HK-2 (cell line): ENCODE measurements around the gene MSH2.
"Not testable (repeated sequence)": the region's sequence is repeated elsewhere in the genome, so short reads cannot be mapped to it uniquely, and the experiment has no call there.

Experiments
- DNase-seq: peaks from one replicate; pipeline ENCODE4 v3.0.0-alpha.2; 2018; ENCODE audit not compliant: unreplicated experiment

The MSH2 gene

DNA sequence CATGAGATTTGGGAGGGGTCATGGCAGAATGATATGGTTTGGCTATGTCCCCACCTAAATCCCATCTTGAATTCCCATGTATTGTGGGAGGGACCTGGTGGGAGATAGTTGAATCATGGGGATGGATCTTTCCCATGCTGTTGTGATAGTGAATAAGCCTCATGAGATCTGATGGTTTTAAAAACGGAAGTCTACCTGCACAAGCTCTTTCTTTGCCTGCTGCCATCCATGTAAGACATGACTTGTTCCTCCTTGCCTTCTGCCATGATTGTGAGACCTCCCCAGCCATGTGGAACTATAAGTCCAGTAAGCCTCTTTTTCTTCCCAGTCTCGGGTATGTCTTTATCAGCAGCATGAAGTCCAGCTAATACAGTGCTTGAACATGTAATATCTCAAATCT is 5.0 kb downstream of the MSH2 start:
- not testable (repeated sequence) for DNase-seq

DNA sequence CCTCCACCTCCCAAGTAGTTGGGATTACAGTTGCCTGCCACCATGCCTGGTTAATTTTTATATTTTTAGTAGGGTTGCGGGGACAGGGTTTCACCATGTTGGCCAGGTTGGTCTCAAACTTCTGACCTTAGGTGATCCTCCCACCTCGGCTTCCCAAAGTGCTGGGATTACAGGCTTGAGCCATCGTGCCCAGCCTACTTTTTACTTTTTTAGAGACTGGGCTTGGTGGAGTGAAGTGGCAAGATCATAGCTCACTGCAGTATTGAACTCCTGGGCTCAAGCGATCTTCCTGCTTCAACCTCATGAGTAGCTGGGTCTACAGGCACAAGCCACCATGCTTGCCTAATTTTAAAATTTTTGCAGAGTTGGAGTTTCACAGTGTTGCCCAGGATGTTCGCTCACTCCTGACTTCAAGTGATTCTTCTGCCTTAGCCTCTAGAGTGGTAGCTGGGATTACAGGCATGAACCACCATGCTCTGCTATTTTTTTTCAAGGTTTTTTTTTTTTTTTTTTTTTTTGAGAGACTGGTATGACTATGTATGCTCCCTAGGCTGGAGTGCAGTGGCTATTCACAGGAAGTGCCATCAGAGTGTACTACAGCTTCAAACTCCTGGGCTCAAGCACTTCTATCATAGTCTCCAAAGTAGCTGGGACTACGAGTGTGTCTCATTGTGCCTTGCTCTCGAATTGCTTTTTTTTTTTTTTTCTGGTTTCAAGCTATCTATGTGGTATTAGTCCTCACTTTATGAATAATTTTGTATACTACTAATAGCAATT is 11.9 kb downstream of the MSH2 start:
- DNase-seq = no peak

DNA sequence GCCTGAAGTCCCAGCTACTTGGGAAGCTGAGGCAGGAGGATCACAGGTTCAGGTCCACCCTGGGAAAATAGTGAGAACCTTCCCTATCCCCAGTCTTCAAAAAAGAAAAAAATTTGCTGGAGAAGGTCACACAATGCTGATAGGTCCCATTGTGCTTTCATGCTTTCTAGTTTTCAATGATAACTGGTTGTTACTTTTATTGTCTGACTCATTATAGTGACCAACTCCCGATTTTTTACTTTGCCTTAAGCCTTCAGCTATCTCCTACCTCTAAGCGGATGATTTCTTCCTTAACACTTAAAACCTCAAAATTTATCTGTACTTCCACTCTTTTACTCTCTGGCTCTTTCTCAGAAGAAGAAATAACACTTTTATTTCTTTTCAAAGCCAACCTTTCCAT is 17.3 kb downstream of the MSH2 start:
- DNase-seq = no peak

DNA sequence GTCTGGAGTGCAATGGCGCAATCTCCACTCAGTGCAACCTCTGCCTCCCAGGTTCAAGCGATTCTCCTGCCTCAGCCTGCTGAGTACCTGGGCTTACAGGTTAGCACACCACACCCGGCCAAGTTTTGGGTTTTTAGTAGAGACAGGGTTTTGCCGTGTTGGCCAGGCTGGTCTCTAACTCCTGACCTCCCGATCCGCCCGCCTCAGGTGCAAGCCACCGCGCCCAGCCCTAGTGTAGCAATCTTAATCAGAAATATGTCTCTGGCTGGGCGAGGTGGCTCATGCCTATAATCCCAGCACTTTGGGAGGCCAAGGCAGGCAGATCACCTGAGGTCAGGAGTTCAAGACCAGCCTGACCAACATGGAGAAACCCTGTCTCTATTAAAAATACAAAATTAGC is 17.7 kb downstream of the MSH2 start:
- not testable (repeated sequence) for DNase-seq

DNA sequence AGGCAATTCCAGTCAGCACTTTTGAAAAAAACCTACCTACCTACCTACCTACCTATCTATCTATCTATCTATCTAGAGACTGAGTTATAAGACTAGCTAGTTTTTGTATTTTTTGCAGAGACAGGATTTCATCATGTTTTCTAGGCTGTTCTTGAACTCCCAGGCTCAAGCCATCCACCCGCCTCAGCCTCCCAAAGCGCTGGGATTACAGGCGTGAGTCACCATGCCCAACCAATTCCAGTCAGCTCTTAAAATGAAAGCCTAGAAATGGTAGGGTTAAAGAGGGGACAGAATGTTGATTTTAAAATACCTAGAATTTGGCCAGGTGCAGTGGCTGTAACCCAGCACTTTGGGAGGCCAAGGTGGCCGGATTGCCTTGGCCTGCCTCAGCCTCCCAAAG is 19.1 kb downstream of the MSH2 start:
- DNase-seq = no peak

DNA sequence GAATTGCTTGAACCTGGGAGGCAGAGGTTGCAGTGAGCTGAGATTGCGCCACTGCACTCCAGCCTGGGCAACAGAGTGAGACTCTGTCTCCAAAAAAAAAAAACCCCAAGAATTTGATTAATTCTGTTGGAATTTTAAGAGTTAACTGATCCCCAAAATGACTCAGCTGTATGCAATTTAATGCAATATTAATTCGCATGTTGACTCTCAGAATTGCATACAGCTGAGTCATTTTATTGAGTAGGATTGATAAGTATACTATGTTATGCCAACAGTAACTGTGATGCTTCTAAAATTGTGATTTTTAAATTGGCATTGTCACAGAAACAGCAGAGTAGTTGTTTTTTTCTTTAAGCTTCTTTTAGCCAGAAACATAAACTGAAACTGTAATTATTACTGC is 19.6 kb downstream of the MSH2 start:
- DNase-seq = no peak

GRCh38 chr2:47426786-47427185 is 23.8 kb downstream of the MSH2 start:
- DNase-seq = no peak

- no peak for DNase-seq
Observed at GRCh38 chr2:47429795-47430194, 26.8 kb downstream of the MSH2 start.

DNA sequence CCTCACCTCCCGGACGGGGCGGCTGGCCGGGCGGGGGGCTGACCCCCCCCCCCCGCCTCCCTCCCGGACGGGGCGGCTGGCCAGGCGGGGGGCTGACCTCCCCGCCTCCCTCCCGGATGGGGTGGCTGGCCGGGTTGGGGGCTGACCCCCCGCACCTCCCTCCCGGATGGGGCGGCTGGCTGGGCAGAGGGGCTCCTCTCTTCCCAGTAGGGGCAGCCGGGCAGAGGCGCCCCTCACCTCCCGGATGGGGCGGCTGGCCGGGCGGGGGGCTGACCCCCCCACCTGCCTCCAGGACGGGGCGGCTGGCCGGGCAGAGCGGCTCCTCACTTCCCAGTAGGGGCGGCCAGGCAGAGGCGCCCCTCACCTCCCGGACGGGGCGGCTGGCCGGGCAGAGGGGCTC is 30.1 kb downstream of the MSH2 start:
- not testable (repeated sequence) for DNase-seq

DNA sequence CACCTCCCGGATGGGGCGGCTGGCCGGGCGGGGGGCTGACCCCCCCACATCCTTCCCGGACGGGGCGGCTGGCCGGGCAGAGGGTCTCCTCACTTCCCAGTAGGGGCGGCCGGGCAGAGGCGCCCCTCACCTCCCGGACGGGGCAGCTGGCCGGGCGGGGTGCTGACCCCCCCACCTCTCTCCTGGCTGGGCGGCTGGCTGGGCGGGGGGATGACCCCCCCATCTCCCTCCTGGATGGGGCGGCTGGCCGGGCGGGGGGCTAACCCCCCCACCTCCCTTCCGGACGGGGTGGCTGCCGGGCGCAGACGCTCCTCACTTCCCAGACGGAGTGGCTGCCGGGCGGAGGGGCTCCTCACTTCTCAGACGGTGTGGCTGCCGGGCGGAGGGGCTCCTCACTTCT is 30.5 kb downstream of the MSH2 start:
- not testable (repeated sequence) for DNase-seq

DNA sequence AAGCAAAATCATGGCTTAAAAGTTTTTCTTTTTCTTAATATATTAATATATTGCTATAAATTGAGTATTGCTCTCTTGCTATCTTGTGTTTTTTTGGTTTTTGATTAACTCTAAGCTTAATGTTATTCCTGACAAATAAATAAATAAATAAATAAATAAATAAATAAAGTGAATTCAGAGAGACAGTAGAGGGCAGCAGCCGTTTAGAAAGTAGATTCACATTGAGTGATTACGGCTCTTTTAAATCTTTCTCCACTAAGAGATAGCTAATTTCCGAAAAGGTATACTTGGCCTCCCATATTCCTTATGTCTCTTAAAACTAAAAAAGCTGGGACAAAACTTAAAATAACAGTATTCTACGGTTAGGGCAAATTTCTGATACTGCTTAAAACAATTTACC is 34.3 kb downstream of the MSH2 start:
- DNase-seq = no peak

GRCh38 chr2:47438106-47438505 is 35.1 kb downstream of the MSH2 start:
- no peak for DNase-seq

DNA sequence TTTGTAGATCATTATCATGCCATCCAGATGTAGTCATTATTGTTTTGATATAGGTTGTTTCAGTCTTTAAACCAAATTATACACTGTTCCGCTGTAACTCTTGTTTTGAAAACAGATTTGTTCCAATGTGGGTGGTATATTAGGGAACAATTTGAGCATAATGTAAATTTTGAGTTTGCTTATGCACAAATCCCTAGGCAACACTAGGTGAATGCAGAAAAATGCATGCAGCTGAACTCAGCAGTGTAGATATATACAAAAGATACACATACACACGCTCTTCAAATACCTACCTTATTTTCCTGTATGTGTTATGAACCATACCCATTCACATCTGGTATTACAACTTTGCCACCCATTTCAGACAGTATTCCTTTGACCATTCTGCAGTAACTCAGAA is 35.8 kb downstream of the MSH2 start:
- no peak for DNase-seq

- DNase-seq = no peak
Observed at GRCh38 chr2:47451790-47452189, 48.8 kb downstream of the MSH2 start.

DNA sequence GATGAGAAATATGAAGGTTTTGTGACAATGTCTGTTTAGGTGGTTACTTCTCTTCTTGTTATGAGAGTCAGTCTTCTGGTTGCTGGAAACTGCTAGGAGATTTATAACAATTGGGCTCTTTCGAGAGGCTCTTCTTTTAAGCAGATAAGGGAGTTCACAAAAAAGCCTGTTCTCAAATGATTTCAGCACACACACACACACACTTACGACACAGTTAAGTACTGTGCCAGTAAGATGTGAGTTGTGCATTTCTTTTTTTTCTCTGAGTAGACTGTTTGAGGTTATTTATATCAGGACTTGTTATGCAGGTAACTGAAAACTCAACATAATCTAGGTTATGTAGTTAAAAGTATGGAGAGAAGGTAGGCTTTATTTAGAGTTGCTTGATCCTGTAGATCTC is 49.8 kb downstream of the MSH2 start:
- DNase-seq = no peak

- DNase-seq = not testable (repeated sequence)
Observed at GRCh38 chr2:47454818-47455217, 51.9 kb downstream of the MSH2 start.

GRCh38 chr2:47455411-47455810 is 52.5 kb downstream of the MSH2 start:
- no peak for DNase-seq

DNA sequence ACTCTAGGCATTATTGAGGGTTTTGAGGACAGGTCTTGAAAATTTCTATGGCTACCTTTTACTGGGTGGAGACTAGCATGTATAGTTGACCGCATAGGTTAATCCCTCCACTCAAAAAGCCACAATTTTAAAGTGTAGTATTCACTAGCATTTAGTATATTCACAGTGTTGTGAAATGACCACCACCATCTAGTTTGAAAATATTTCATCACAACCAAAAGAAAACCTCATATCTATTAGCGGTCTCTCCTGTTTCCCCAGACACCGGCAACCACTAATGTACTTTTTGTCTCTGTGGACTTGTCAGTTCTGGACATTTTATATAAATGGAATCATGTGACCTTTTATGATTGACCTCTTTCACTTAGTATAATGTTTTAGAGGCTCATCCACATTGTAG is 53.9 kb downstream of the MSH2 start:
- DNase-seq = no peak

DNA sequence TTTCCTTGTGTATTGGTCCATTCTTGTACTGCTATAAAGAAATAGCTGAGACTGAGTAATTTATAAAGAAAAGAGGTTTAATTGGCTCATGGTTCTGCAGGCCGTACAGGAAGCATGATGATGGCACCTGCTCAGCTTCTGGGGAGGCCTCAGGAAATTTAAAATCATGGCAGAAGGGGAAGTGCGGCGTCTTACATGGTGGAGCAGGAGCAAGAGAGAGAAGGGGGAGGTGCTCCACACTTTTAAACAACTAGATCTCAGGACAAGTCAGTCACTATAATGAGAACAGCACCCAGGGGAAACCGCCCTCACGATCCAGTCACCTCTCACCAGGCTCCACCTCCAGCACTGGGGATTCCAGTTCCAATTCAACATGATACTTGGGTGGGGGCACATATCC is 54.3 kb downstream of the MSH2 start:
- no peak for DNase-seq

DNA sequence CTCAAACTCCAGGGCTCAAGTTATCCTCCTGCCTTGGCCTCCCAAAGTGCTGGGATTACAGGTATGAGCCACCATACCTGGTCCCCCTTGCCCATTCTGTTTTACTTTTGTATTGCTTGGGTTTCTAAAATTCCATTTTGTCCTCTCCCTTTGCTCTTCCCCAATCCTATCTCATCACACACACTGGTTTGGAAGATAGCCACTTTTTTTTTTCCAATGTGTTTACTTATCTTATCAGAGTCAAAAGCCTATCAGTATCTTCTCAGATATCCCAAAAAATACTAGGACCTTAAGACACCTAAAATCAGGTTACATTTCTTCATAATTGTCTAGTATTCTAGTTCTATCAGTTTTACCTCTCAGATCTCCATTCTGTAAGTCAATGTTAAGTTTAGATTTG is 56.1 kb downstream of the MSH2 start:
- DNase-seq = no peak

- DNase-seq = no peak
Observed at GRCh38 chr2:47460766-47461165, 57.8 kb downstream of the MSH2 start.

DNA sequence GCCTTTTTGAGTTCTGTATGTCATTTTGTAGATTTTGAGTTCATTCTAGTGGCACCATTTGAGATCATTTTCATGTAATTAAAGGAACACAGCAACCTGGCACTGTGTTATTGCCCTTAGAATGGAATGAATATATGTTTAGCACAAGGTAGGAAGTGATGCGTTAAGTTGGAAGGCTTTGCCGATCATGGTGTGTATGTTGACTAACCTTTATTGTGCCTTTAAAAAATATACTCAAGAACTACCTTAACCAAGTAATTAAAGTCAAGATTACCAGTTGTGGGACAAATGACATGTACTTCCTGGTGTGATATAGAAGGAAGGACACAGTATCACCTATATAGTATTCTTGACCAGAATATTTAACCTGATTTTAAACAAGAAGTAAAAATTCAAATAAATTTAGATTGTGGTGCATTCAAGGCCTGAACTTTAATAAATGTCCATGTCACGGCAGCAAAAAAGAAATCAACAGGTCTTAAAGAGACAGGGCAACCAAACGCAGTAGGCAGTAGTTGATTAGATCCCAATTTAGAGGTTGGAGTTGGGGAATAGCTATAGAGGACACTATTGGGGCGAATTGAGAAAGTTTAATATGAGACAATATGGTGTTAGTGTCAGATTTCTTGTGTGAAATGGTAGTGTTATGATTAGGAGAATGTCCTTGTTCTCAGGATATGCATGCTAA is 68.6 kb downstream of the MSH2 start:
- DNase-seq = no peak

GRCh38 chr2:47479863-47480262 is 76.9 kb downstream of the MSH2 start:
- no peak for DNase-seq

GRCh38 chr2:47483191-47483590 is 80.2 kb downstream of the MSH2 start:
- no peak for DNase-seq
